HL-60 (cell line): Measurements from ENCODE around the gene TMED10.

ENCODE experiments used
- GABPA ChIP-seq: IDR thresholded peaks from 2 replicates; pipeline ENCODE4 v1.6.1; 2012; ENCODE audit warnings: low read depth
- POLR2AphosphoS5 ChIP-seq: IDR thresholded peaks from 2 replicates; pipeline ENCODE4 v1.6.1; 2012; ENCODE audit warnings: low read depth
- SPI1 ChIP-seq: IDR thresholded peaks from 2 replicates; pipeline ENCODE4 v1.6.1; 2012; ENCODE audit warnings: low read depth, mild to moderate bottlenecking, borderline replicate concordance
- TF ChIP-seq, protein P1 (sequence below): IDR thresholded peaks from one replicate; pipeline ENCODE4 v1.5.1; 2011; ENCODE audit warnings: low read length, control low read depth, inconsistent platforms; ENCODE audit not compliant: insufficient read depth
- TF ChIP-seq, protein P2 (sequence below): IDR thresholded peaks from 2 replicates; pipeline ENCODE4 v1.6.1; 2012; ENCODE audit warnings: low read depth; ENCODE audit not compliant: insufficient replicate concordance

- TF ChIP-seq, protein P1, sequence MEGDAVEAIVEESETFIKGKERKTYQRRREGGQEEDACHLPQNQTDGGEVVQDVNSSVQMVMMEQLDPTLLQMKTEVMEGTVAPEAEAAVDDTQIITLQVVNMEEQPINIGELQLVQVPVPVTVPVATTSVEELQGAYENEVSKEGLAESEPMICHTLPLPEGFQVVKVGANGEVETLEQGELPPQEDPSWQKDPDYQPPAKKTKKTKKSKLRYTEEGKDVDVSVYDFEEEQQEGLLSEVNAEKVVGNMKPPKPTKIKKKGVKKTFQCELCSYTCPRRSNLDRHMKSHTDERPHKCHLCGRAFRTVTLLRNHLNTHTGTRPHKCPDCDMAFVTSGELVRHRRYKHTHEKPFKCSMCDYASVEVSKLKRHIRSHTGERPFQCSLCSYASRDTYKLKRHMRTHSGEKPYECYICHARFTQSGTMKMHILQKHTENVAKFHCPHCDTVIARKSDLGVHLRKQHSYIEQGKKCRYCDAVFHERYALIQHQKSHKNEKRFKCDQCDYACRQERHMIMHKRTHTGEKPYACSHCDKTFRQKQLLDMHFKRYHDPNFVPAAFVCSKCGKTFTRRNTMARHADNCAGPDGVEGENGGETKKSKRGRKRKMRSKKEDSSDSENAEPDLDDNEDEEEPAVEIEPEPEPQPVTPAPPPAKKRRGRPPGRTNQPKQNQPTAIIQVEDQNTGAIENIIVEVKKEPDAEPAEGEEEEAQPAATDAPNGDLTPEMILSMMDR = no peak
- TF ChIP-seq POLR2AphosphoS5 (no peak), GABPA (no peak), SPI1 (no peak)
- TF ChIP-seq, protein P2, sequence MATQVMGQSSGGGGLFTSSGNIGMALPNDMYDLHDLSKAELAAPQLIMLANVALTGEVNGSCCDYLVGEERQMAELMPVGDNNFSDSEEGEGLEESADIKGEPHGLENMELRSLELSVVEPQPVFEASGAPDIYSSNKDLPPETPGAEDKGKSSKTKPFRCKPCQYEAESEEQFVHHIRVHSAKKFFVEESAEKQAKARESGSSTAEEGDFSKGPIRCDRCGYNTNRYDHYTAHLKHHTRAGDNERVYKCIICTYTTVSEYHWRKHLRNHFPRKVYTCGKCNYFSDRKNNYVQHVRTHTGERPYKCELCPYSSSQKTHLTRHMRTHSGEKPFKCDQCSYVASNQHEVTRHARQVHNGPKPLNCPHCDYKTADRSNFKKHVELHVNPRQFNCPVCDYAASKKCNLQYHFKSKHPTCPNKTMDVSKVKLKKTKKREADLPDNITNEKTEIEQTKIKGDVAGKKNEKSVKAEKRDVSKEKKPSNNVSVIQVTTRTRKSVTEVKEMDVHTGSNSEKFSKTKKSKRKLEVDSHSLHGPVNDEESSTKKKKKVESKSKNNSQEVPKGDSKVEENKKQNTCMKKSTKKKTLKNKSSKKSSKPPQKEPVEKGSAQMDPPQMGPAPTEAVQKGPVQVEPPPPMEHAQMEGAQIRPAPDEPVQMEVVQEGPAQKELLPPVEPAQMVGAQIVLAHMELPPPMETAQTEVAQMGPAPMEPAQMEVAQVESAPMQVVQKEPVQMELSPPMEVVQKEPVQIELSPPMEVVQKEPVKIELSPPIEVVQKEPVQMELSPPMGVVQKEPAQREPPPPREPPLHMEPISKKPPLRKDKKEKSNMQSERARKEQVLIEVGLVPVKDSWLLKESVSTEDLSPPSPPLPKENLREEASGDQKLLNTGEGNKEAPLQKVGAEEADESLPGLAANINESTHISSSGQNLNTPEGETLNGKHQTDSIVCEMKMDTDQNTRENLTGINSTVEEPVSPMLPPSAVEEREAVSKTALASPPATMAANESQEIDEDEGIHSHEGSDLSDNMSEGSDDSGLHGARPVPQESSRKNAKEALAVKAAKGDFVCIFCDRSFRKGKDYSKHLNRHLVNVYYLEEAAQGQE = no peak
Measured at GRCh38 chr14:75196064-75196463, 19.7 kb upstream of the TMED10 start.
